IMR-90 (cell line): ENCODE measurements around the gene DIP2C.
"Not testable (repeated sequence)": the region's sequence is repeated elsewhere in the genome, so short reads cannot be mapped to it uniquely, and the experiment has no call there.

ENCODE experiments used
- MAFK ChIP-seq: IDR thresholded peaks from 2 replicates; pipeline ENCODE4 v1.6.1; 2012; ENCODE audit warnings: low read depth, low read length, improper control_type of control experiment
- NFE2L2 ChIP-seq: fragments of 150-350 bp; IDR thresholded peaks from 2 replicates; pipeline ENCODE4 v1.6.1; 2016; ENCODE audit warnings: low read depth, mild to moderate bottlenecking, low read length
- POLR2A ChIP-seq: IDR thresholded peaks from 2 replicates; pipeline ENCODE4 v1.6.1; 2012; ENCODE audit warnings: mild to moderate bottlenecking, low read depth, low read length
- RAD21 ChIP-seq: IDR thresholded peaks from 2 replicates; pipeline ENCODE4 v1.6.1; 2012; ENCODE audit warnings: low read length, improper control_type of control experiment
- RFX5 ChIP-seq: IDR thresholded peaks from 2 replicates; pipeline ENCODE4 v1.8.0; 2012; ENCODE audit warnings: low read depth, mild to moderate bottlenecking, low read length, moderate library complexity
- SMC3 ChIP-seq: fragments of 150-350 bp; IDR thresholded peaks from 2 replicates; pipeline ENCODE4 v1.6.1; 2016; ENCODE audit warnings: low read depth, mild to moderate bottlenecking, antibody characterized with exemption, low read length, moderate library complexity
- TF ChIP-seq, protein P1 (sequence below): conservative IDR thresholded peaks from 2 replicates; pipeline ENCODE4 v1.5.1; 2012; ENCODE audit warnings: mild to moderate bottlenecking, low read depth, low read length, improper control_type of control experiment

DNA sequence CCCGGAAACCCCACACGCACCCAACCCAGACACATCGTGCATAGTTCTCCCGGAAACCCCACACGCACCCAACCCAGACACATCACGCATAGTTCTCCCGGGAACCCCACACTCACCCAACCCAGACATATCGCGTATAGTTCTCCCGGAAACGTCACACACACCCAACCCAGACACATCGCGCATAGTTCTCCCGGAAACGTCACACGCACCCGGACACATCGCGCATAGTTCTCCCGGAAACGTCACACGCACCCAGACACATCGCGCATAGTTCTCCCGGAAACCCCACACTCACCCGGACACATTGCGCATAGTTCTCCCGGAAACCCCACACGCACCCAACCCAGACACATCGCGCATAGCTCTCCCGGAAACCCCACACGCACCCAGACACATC, 342.3 kb downstream of the DIP2C start:
- TF ChIP-seq, protein P1, sequence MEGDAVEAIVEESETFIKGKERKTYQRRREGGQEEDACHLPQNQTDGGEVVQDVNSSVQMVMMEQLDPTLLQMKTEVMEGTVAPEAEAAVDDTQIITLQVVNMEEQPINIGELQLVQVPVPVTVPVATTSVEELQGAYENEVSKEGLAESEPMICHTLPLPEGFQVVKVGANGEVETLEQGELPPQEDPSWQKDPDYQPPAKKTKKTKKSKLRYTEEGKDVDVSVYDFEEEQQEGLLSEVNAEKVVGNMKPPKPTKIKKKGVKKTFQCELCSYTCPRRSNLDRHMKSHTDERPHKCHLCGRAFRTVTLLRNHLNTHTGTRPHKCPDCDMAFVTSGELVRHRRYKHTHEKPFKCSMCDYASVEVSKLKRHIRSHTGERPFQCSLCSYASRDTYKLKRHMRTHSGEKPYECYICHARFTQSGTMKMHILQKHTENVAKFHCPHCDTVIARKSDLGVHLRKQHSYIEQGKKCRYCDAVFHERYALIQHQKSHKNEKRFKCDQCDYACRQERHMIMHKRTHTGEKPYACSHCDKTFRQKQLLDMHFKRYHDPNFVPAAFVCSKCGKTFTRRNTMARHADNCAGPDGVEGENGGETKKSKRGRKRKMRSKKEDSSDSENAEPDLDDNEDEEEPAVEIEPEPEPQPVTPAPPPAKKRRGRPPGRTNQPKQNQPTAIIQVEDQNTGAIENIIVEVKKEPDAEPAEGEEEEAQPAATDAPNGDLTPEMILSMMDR, result not testable (repeated sequence)
- not testable (repeated sequence) for TF ChIP-seq POLR2A, NFE2L2, RFX5, MAFK, SMC3, RAD21
